Measurements from ENCODE around the gene FGR.
"Not testable (repeated sequence)": the region's sequence is repeated elsewhere in the genome, so short reads cannot be mapped to it uniquely, and the experiment has no call there.

FGR gene

DNA sequence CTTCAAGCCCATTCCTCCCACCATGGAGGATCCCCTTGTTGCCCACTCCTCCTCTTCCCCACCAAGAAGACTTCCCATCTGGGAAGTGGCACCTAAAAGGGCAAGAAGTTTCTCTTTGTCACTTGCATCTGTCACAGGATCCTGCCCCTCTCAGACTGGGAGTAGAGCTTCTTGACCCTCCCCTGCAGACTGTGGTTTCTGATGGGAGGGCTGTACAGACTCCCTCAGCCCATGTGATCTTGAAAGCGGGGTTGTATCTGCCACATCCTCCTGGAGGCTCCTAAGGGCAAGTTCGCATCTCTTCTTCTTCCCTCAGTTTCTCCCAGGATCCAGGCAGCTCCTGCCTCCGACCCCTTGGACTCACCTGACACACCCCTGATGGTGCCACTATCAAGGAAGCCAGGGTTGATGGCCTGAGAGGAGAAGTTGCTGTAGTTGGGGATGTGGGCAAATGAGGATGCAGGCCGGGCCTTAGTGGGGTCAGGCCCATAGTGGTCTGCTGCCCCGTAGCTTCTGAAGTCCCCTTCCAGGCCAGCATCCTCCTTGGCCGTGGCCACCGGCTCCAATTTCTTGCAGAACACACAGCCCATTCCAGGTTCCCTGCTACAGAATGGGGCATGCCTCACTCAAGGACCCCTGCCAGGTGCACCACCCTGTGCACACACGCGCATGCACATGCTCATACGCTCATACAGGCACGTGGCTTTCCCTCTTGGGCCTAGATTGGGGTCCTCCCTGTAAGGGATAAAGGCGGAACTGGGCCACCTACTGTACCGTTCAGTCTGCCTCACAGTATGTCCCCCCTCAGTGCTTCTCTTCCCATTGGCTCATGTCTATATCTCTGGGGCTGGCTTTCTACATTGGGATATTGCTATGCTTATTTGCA lies 11.4 kb downstream of the FGR start:
- TF ChIP-seq, protein P1, sequence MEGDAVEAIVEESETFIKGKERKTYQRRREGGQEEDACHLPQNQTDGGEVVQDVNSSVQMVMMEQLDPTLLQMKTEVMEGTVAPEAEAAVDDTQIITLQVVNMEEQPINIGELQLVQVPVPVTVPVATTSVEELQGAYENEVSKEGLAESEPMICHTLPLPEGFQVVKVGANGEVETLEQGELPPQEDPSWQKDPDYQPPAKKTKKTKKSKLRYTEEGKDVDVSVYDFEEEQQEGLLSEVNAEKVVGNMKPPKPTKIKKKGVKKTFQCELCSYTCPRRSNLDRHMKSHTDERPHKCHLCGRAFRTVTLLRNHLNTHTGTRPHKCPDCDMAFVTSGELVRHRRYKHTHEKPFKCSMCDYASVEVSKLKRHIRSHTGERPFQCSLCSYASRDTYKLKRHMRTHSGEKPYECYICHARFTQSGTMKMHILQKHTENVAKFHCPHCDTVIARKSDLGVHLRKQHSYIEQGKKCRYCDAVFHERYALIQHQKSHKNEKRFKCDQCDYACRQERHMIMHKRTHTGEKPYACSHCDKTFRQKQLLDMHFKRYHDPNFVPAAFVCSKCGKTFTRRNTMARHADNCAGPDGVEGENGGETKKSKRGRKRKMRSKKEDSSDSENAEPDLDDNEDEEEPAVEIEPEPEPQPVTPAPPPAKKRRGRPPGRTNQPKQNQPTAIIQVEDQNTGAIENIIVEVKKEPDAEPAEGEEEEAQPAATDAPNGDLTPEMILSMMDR (IDR thresholded peaks at IDR 0.05; ENCODE audit: low read depth, low read length): no peak
- no peaks in the 10 kb centered on the region for H3K36me3 ChIP-seq
- DNase-seq: no peak
- H3K4me3 ChIP-seq (ENCODE audit: low read depth, low read length): no peak overlapping the region
- H3K27me3 ChIP-seq (ENCODE audit: insufficient read depth, low read depth, severe bottlenecking): no peaks in the 10 kb centered on the region
- H3K27ac ChIP-seq: no peak overlapping the region
- H3K9me3 ChIP-seq (ENCODE audit: severe bottlenecking): no peaks in the 10 kb centered on the region

- Histone ChIP-seq H3K36me3 (no peaks in the 10 kb centered on the region), H3K9me3 (ENCODE audit: severe bottlenecking) (no peaks in the 10 kb centered on the region), H3K27ac (no peak overlapping the region), H3K4me3 (ENCODE audit: low read depth, low read length) (no peak overlapping the region), H3K27me3 (ENCODE audit: insufficient read depth, low read depth, severe bottlenecking) (no peaks in the 10 kb centered on the region)
- no peak for DNase-seq
- TF ChIP-seq, protein P1 (IDR thresholded peaks at IDR 0.05; ENCODE audit: low read depth, low read length): no peak
Measured at GRCh38 chr1:27622828-27623227, 12.2 kb downstream of the FGR start.

DNA sequence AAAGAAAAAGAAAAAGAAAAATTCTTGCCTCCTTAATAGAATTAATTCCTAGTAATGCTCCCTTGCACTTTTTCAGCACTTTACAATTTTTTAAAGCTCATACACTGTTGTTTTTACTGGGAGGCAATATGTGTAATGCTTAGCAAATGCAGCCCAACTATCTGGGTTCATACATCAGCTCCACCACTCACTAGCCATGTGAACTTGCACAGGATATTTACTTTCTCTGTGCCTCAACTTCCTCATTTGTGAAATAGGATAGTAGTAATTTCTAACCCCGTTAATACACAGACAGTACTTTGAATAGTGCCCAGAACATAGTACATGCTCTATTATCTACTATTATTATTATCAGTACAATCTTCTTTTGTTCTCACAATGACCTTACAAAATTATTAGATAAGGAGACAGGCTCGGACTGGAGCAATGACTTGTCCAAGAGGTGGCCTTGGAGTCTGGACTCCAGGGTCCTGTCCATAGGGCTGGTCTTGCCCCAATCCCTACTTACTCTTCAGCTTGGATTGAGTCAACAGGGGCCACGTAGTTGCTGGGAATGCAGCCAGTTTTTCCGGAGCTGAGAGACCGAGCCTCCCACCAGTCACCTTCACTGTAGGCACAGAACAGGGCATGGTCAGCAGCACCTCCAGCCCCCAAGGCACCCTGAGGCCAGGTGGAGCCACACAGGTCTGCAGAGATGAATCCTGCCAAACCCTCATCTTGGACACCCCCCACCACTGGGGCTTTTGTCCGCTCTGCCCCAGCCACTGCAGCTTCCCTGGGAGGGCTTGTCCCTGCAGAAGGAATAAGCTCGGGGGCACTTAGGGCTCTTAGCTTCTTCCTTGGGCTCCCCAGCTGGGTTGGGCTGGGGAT lies 13.7 kb downstream of the FGR start:
- no peak for DNase-seq
- TF ChIP-seq, protein P1 (IDR thresholded peaks at IDR 0.05; ENCODE audit: low read depth, low read length): no peak
- no peak overlapping the region for H3K4me3 ChIP-seq (ENCODE audit: low read depth, low read length)
- no peaks in the 10 kb centered on the region for H3K27me3 ChIP-seq (ENCODE audit: insufficient read depth, low read depth, severe bottlenecking)
- H3K9me3 ChIP-seq (ENCODE audit: severe bottlenecking): no peaks in the 10 kb centered on the region
- no peaks in the 10 kb centered on the region for H3K36me3 ChIP-seq
- H3K27ac ChIP-seq: no peak overlapping the region

- H3K4me3 ChIP-seq (ENCODE audit: low read depth, low read length); H3K9me3 ChIP-seq (ENCODE audit: severe bottlenecking); H3K27me3 ChIP-seq (ENCODE audit: insufficient read depth, low read depth, severe bottlenecking); H3K27ac ChIP-seq; H3K36me3 ChIP-seq; DNase-seq: not testable (repeated sequence)
Measured at GRCh38 chr1:27619782-27620438, 15.1 kb downstream of the FGR start.

GRCh38 chr1:27618341-27619082 lies 16.5 kb downstream of the FGR start:
- Histone ChIP-seq H3K4me3 (ENCODE audit: low read depth, low read length) (no peak overlapping the region), H3K27ac (no peak overlapping the region), H3K27me3 (ENCODE audit: insufficient read depth, low read depth, severe bottlenecking) (no peaks in the 10 kb centered on the region), H3K9me3 (ENCODE audit: severe bottlenecking) (no peaks in the 10 kb centered on the region), H3K36me3 (no peaks in the 10 kb centered on the region)
- DNase-seq: no peak
- TF ChIP-seq, protein P1 (IDR thresholded peaks at IDR 0.05; ENCODE audit: low read depth, low read length): no peak
